Measurements from ENCODE around the gene DERA. TPM values are rescaled to one million over a fixed set of nuclear protein-coding genes. Genes with fewer than 3 reads are reported as not detected.

Gene DERA
- total and polyA plus RNA-seq, 9 of the 15 experiments (the other 6 are each of a cell fraction or from before 2014, with no cell fraction given): 5.5 to 15.5 (median 7.8) TPM

DNA sequence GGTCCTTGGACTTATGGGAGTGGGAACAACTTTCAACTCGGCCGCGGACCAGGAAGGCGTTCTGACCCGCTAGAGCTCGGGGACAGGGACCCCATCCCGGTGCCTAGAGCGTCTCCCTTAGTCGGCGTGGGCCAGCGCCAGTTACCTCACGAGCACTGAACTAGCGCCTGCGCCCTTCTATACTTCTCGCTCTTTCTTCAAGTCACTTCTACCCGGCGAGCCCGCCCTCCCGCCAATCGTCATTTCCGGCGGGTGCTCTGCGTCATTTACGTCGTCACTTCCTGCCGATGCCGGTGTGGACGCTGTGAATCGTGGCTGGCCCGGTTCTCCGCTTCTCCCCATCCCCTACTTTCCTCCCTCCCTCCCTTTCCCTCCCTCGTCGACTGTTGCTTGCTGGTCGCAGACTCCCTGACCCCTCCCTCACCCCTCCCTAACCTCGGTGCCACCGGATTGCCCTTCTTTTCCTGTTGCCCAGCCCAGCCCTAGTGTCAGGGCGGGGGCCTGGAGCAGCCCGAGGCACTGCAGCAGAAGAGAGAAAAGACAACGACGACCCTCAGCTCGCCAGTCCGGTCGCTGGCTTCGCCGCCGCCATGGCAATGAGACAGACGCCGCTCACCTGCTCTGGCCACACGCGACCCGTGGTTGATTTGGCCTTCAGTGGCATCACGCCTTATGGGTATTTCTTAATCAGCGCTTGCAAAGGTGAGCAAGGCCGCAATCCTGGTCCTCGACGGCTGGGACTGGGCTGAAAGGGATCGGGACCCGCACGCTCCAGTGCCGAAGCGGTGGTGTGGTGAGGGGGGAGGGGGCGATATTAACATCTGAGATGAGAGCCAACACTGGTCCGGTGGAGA lies 28.8 kb upstream of the DERA start, which contains the start of gene STRAP (continued):
- TF ChIP-seq POU5F1 (IDR thresholded peaks at IDR 0.05; ENCODE audit: borderline replicate concordance, low read depth, low read length, partially characterized antibody): no peak
- TF ChIP-seq CEBPB (tag; IDR thresholded peaks at IDR 0.05): no peak
- TF ChIP-seq, protein P1, sequence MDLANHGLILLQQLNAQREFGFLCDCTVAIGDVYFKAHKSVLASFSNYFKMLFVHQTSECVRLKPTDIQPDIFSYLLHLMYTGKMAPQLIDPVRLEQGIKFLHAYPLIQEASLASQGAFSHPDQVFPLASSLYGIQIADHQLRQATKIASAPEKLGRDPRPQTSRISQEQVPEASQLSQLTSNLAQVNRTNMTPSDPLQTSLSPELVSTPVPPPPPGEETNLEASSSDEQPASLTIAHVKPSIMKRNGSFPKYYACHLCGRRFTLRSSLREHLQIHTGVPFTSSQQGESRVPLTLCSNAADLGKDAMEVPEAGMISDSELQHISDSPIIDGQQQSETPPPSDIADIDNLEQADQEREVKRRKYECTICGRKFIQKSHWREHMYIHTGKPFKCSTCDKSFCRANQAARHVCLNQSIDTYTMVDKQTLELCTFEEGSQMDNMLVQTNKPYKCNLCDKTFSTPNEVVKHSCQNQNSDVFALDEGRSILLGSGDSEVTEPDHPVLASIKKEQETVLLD (IDR thresholded peaks at IDR 0.05): no peak
- TF ChIP-seq, protein P2, sequence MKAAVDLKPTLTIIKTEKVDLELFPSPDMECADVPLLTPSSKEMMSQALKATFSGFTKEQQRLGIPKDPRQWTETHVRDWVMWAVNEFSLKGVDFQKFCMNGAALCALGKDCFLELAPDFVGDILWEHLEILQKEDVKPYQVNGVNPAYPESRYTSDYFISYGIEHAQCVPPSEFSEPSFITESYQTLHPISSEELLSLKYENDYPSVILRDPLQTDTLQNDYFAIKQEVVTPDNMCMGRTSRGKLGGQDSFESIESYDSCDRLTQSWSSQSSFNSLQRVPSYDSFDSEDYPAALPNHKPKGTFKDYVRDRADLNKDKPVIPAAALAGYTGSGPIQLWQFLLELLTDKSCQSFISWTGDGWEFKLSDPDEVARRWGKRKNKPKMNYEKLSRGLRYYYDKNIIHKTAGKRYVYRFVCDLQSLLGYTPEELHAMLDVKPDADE (conservative IDR thresholded peaks at IDR 0.05; ENCODE audit: control insufficient read depth, low read depth, low read length): no peak
- TF ChIP-seq, protein P3, sequence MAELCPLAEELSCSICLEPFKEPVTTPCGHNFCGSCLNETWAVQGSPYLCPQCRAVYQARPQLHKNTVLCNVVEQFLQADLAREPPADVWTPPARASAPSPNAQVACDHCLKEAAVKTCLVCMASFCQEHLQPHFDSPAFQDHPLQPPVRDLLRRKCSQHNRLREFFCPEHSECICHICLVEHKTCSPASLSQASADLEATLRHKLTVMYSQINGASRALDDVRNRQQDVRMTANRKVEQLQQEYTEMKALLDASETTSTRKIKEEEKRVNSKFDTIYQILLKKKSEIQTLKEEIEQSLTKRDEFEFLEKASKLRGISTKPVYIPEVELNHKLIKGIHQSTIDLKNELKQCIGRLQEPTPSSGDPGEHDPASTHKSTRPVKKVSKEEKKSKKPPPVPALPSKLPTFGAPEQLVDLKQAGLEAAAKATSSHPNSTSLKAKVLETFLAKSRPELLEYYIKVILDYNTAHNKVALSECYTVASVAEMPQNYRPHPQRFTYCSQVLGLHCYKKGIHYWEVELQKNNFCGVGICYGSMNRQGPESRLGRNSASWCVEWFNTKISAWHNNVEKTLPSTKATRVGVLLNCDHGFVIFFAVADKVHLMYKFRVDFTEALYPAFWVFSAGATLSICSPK (IDR thresholded peaks at IDR 0.05; ENCODE audit: borderline replicate concordance): no peak
- no peak for TF ChIP-seq FOXM1 (IDR thresholded peaks at IDR 0.05; ENCODE audit: low read depth)
- TF ChIP-seq FOXM1 (CRISPR knock-in tag; IDR thresholded peaks at IDR 0.05; ENCODE audit: low read depth): no peak
- no peak for TF ChIP-seq MAFF (IDR thresholded peaks at IDR 0.05; ENCODE audit: low read length)
- TF ChIP-seq ZFX (CRISPR knock-in tag; IDR thresholded peaks at IDR 0.05): peak; percentile 88
- TF ChIP-seq, protein P4, sequence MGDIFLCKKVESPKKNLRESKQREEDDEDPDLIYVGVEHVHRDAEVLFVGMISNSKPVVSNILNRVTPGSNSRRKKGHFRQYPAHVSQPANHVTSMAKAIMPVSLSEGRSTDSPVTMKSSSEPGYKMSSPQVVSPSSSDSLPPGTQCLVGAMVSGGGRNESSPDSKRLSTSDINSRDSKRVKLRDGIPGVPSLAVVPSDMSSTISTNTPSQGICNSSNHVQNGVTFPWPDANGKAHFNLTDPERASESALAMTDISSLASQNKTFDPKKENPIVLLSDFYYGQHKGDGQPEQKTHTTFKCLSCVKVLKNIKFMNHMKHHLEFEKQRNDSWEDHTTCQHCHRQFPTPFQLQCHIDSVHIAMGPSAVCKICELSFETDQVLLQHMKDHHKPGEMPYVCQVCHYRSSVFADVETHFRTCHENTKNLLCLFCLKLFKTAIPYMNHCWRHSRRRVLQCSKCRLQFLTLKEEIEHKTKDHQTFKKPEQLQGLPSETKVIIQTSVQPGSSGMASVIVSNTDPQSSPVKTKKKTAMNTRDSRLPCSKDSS (IDR thresholded peaks at IDR 0.05; ENCODE audit: low read depth, partially characterized antibody): no peak
- TF ChIP-seq KHSRP (IDR thresholded peaks at IDR 0.05): no peak
- no peak for TF ChIP-seq ZNF134 (CRISPR knock-in tag; conservative IDR thresholded peaks at IDR 0.05)

All from K562 (cell line).